SK-N-SH (cell line): ENCODE results near the gene OPA3.
"Not testable (repeated sequence)": the region's sequence is repeated elsewhere in the genome, so short reads cannot be mapped to it uniquely, and the experiment has no call there.

ENCODE experiments used
- CTCF ChIP-seq: fragments of 200-600 bp; sonication (generic); IDR thresholded peaks from 2 replicates; pipeline ENCODE4 v1.6.1; 2017; ENCODE audit warnings: antibody characterized with exemption, mild to moderate bottlenecking, moderate library complexity
- EP300 ChIP-seq, 2 experiments: IDR thresholded peaks; 2 replicates each; pipeline versions ENCODE4 v1.4.0 to v1.6.1; 2012; ENCODE audit warnings: borderline replicate concordance in 1 of 2, low read depth in 1 of 2, low read length in 1 of 2
- EZH2phosphoT487 ChIP-seq: fragments of 200-600 bp; sonication (generic); IDR thresholded peaks from 2 replicates; pipeline ENCODE4 v1.6.1; 2017; ENCODE audit warnings: low read depth, mixed run types, mild to moderate bottlenecking, antibody characterized with exemption, moderate library complexity, borderline replicate concordance
- FOXM1 ChIP-seq: IDR thresholded peaks from 2 replicates; pipeline ENCODE4 v1.4.0; 2012; ENCODE audit warnings: low read depth, mild to moderate bottlenecking
- JUND ChIP-seq: IDR thresholded peaks from 2 replicates; pipeline ENCODE4 v1.4.0; 2012
- MEF2A ChIP-seq: IDR thresholded peaks from 2 replicates; pipeline ENCODE4 v1.4.0; 2012; ENCODE audit warnings: low read depth, borderline replicate concordance
- MXI1 ChIP-seq: IDR thresholded peaks from 2 replicates; pipeline ENCODE4 v1.6.1; 2012; ENCODE audit warnings: mild to moderate bottlenecking, low read depth, low read length, improper control_type of control experiment
- NFIC ChIP-seq: IDR thresholded peaks from 2 replicates; pipeline ENCODE4 v1.4.0; 2012; ENCODE audit warnings: borderline replicate concordance
- RAD21 ChIP-seq: IDR thresholded peaks from 2 replicates; pipeline ENCODE4 v1.6.1; 2012; ENCODE audit warnings: mild to moderate bottlenecking, low read length
- RFX5 ChIP-seq: IDR thresholded peaks from 2 replicates; pipeline ENCODE4 v1.6.1; 2012; ENCODE audit warnings: mild to moderate bottlenecking, improper control_type of control experiment, low read length
- TAF1 ChIP-seq: IDR thresholded peaks from 2 replicates; pipeline ENCODE4 v1.6.1; 2012; ENCODE audit warnings: low read depth, mild to moderate bottlenecking, low read length, moderate library complexity, borderline replicate concordance
- TCF12 ChIP-seq: IDR thresholded peaks from 2 replicates; pipeline ENCODE4 v1.4.0; 2012
- USF2 ChIP-seq: fragments of 150-350 bp; IDR thresholded peaks from 2 replicates; pipeline ENCODE4 v1.6.1; 2017; ENCODE audit warnings: antibody characterized with exemption, low read length, low read depth, borderline replicate concordance
- TF ChIP-seq, protein P1 (sequence below): IDR thresholded peaks from 2 replicates; pipeline ENCODE4 v1.4.0; 2012; ENCODE audit warnings: low read depth

- not testable (repeated sequence) for TF ChIP-seq RAD21; CTCF; EZH2phosphoT487; FOXM1; EP300 (IDR thresholded peaks at IDR 0.05; ENCODE audit: borderline replicate concordance in 1 of 2, low read depth in 1 of 2, low read length in 1 of 2); RFX5; TAF1; TCF12; MXI1; JUND; NFIC; USF2; MEF2A
- TF ChIP-seq, protein P1, sequence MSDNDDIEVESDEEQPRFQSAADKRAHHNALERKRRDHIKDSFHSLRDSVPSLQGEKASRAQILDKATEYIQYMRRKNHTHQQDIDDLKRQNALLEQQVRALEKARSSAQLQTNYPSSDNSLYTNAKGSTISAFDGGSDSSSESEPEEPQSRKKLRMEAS = not testable (repeated sequence)
Observed at GRCh38 chr19:45510352-45510751, 74.2 kb downstream of the OPA3 start.
